GM21381 (cell line): ENCODE measurements around the gene PRDM16.

Source experiments
- ATAC-seq: cut with Tn5 transposase; IDR thresholded peaks from one replicate; pipeline ENCODE4 v1.9.1; 2021; ENCODE audit warnings: mild to moderate bottlenecking, moderate library complexity; ENCODE audit not compliant: unreplicated experiment

Gene PRDM16

GRCh38 chr1:3475839-3476573 is 407.0 kb downstream of the PRDM16 start:
- no peak for ATAC-seq

GRCh38 chr1:3476666-3477065 is 407.7 kb downstream of the PRDM16 start:
- no peak for ATAC-seq

- no peak for ATAC-seq
Observed at GRCh38 chr1:3477241-3477995, 408.4 kb downstream of the PRDM16 start.

GRCh38 chr1:3478187-3478586 is 409.2 kb downstream of the PRDM16 start:
- ATAC-seq, result no peak

- no peak for ATAC-seq
Observed at GRCh38 chr1:3479511-3480368, 410.7 kb downstream of the PRDM16 start.

- no peak for ATAC-seq
Observed at GRCh38 chr1:3480369-3480719, 411.3 kb downstream of the PRDM16 start.

- no peak for ATAC-seq
Observed at GRCh38 chr1:3481046-3481445, 412.0 kb downstream of the PRDM16 start.

GRCh38 chr1:3481836-3482375 is 412.9 kb downstream of the PRDM16 start:
- no peak for ATAC-seq

- ATAC-seq, result no peak
Observed at GRCh38 chr1:3482378-3482849, 413.4 kb downstream of the PRDM16 start.

GRCh38 chr1:3483380-3483779 is 414.4 kb downstream of the PRDM16 start:
- no peak for ATAC-seq

GRCh38 chr1:3483801-3484444 is 414.9 kb downstream of the PRDM16 start:
- ATAC-seq, result no peak

- ATAC-seq, result no peak
Observed at GRCh38 chr1:3485016-3485415, 416.0 kb downstream of the PRDM16 start.
